Uterus (tissue), 2 donors: Measurements from ENCODE around the gene NCAPG2.

Experiments used
- POLR2A ChIP-seq, 2 donors: fragments of 450-650 bp; IDR thresholded peaks; one replicate each; pipeline ENCODE4 v1.6.1; 2016; ENCODE audit warnings: antibody characterized with exemption in 2 of 2, mild to moderate bottlenecking in 1 of 2, moderate library complexity in 1 of 2
- TF ChIP-seq, protein P1 (sequence below), 4 experiments: fragments of 200-600 bp in 2 of 4; fragments of 450-650 bp in 2 of 4; sonication (generic) in 2 of 4; IDR thresholded peaks; one replicate each; pipeline ENCODE4 v1.5.1; 2016 to 2019; ENCODE audit warnings: antibody characterized with exemption in 4 of 4, mild to moderate bottlenecking in 2 of 4, moderate library complexity in 1 of 4

DNA sequence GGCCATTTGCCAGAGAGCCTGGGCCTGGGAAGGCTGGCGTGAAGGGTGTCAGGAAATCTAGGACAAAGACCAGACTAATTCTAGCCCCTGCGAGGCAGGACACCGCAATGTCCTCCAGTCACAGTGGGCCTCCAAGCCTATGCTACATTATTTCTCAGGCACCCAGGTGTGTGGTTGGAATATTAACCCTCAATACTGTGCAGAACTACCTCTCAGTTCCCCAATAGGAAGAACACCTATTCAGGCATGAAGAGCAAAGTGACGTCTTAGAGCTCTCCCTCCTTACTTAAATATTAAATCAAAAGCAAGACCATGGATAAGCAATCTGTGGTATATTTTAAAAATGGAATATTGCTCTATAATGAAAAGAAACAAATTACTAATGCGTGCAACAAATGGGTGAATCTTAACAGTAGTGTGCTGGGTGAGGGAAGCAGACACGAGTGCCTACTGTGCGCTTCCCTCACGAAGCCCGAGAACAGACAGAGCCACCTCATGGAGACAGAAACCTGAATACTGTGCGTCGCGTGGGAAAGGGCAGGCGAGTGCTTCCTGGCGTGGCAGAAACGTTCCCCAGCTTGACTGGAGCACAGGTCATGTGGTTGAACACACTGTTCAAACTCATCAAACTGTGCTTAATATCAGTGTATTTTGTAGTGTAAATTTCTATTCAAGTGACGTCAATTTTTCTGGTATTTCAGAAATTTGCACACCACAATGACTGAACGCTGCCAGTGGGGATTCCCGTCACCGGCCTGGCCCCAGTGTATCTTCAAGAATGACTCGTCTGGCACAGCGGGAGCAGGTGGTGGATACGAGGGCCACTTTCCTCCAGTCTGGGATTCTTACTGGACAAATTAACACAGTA, 101.5 kb downstream of the NCAPG2 start:
- TF ChIP-seq, protein P1, sequence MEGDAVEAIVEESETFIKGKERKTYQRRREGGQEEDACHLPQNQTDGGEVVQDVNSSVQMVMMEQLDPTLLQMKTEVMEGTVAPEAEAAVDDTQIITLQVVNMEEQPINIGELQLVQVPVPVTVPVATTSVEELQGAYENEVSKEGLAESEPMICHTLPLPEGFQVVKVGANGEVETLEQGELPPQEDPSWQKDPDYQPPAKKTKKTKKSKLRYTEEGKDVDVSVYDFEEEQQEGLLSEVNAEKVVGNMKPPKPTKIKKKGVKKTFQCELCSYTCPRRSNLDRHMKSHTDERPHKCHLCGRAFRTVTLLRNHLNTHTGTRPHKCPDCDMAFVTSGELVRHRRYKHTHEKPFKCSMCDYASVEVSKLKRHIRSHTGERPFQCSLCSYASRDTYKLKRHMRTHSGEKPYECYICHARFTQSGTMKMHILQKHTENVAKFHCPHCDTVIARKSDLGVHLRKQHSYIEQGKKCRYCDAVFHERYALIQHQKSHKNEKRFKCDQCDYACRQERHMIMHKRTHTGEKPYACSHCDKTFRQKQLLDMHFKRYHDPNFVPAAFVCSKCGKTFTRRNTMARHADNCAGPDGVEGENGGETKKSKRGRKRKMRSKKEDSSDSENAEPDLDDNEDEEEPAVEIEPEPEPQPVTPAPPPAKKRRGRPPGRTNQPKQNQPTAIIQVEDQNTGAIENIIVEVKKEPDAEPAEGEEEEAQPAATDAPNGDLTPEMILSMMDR (IDR thresholded peaks at IDR 0.05), result no peak
- TF ChIP-seq POLR2A (IDR thresholded peaks at IDR 0.05), result no peak
